Neuronal stem cell (in vitro differentiated cells): ENCODE results near the gene PTPRD.

ENCODE experiments used
- DNase-seq: peaks from one replicate; pipeline ENCODE4 v3.0.0-alpha.2; 2013; ENCODE audit warnings: low spot score
- H2AFZ ChIP-seq: one replicate; pipeline ENCODE4 v1.6.1; 2013; ENCODE audit warnings: mild to moderate bottlenecking, low read length, inconsistent platforms
- H2AK5ac ChIP-seq: 2 replicates; pipeline ENCODE4 v1.6.1; 2013; ENCODE audit warnings: low read depth, mild to moderate bottlenecking, inconsistent platforms, low read length, moderate library complexity, mixed read lengths
- H2BK120ac ChIP-seq: 2 replicates; pipeline ENCODE4 v1.6.1; 2013; ENCODE audit warnings: low read depth, mild to moderate bottlenecking, inconsistent platforms, low read length, moderate library complexity, mixed read lengths
- H2BK12ac ChIP-seq: one replicate; pipeline ENCODE4 v1.6.1; 2013; ENCODE audit warnings: low read length, inconsistent platforms
- H2BK15ac ChIP-seq: 2 replicates; pipeline ENCODE4 v1.6.1; 2013; ENCODE audit warnings: mild to moderate bottlenecking, low read length, inconsistent platforms, mixed read lengths
- H2BK5ac ChIP-seq: one replicate; pipeline ENCODE4 v1.6.1; 2013; ENCODE audit warnings: inconsistent platforms, mild to moderate bottlenecking, low read length, moderate library complexity
- H3K14ac ChIP-seq: one replicate; pipeline ENCODE4 v1.6.1; 2013; ENCODE audit warnings: low read length, inconsistent platforms
- H3K18ac ChIP-seq: 2 replicates; pipeline ENCODE4 v1.6.1; 2013; ENCODE audit warnings: low read length, inconsistent platforms
- H3K23ac ChIP-seq: 2 replicates; pipeline ENCODE4 v1.6.1; 2013; ENCODE audit warnings: low read depth, mild to moderate bottlenecking, mixed read lengths, low read length, inconsistent platforms; ENCODE audit not compliant: poor library complexity
- H3K27ac ChIP-seq: replicated peaks from 3 replicates; pipeline ENCODE4 v1.5.1; 2013; ENCODE audit warnings: low read length, inconsistent platforms
- H3K27me3 ChIP-seq, 3 experiments: 2 replicates each; pipeline ENCODE4 v1.6.1; 2013; ENCODE audit warnings: low read length in 3 of 3, mild to moderate bottlenecking in 2 of 3, inconsistent platforms in 1 of 3, low read depth in 1 of 3, mixed read lengths in 1 of 3, moderate library complexity in 1 of 3; ENCODE audit not compliant: control insufficient read depth in 3 of 3, insufficient read depth in 3 of 3
- H3K36me3 ChIP-seq, 2 donors: replicated peaks in 1 of 2; 2 replicates each; pipeline ENCODE4 v1.6.1; 2013; ENCODE audit warnings: low read length in 2 of 2; ENCODE audit not compliant: control insufficient read depth in 2 of 2, insufficient read depth in 2 of 2
- H3K4ac ChIP-seq: 2 replicates; pipeline ENCODE4 v1.6.1; 2013; ENCODE audit warnings: inconsistent platforms, mild to moderate bottlenecking, low read length, moderate library complexity
- H3K4me1 ChIP-seq, 2 donors: 1 replicate in 1 of 2; 2 replicates in 1 of 2; pipeline ENCODE4 v1.6.1; 2013; ENCODE audit warnings: low read length in 2 of 2, low read depth in 1 of 2; ENCODE audit not compliant: control insufficient read depth in 2 of 2, insufficient read depth in 1 of 2
- H3K4me2 ChIP-seq: one replicate; pipeline ENCODE4 v1.6.1; 2013; ENCODE audit warnings: mild to moderate bottlenecking, low read length, inconsistent platforms; ENCODE audit not compliant: insufficient read depth, poor library complexity, severe bottlenecking
- H3K4me3 ChIP-seq, 2 donors: 2 replicates each; pipeline ENCODE4 v1.5.1; 2013; ENCODE audit warnings: low read length in 2 of 2, mild to moderate bottlenecking in 2 of 2, inconsistent platforms in 1 of 2, moderate library complexity in 1 of 2
- H3K79me1 ChIP-seq: one replicate; pipeline ENCODE4 v1.6.1; 2013; ENCODE audit warnings: low read depth, mild to moderate bottlenecking, inconsistent platforms, low read length, moderate library complexity
- H3K9ac ChIP-seq: one replicate; pipeline ENCODE4 v1.6.1; 2013; ENCODE audit warnings: mild to moderate bottlenecking, low read depth, low read length, inconsistent platforms; ENCODE audit not compliant: poor library complexity
- H3K9me3 ChIP-seq, 2 donors: replicated peaks in 1 of 2; 2 replicates each; pipeline versions ENCODE3 to v1.6.1; 2013; ENCODE audit warnings: low read length in 2 of 2, mild to moderate bottlenecking in 2 of 2, inconsistent platforms in 1 of 2, low read depth in 1 of 2, mixed read lengths in 1 of 2, moderate library complexity in 1 of 2; ENCODE audit not compliant: control insufficient read depth in 2 of 2, insufficient read depth in 1 of 2
- H4K8ac ChIP-seq: one replicate; pipeline ENCODE4 v1.6.1; 2013; ENCODE audit warnings: low read depth, mild to moderate bottlenecking, inconsistent platforms, low read length, moderate library complexity
- H4K91ac ChIP-seq: one replicate; pipeline ENCODE4 v1.6.1; 2013; ENCODE audit warnings: low read length, low read depth, mild to moderate bottlenecking, inconsistent platforms; ENCODE audit not compliant: poor library complexity
- WGBS, 2 donors: extraction: QIAGEN DNeasy Blood & Tissue Kit; methylation state at CpG; one replicate each; pipeline ENCODE4 v1.1.7; 2013; ENCODE audit warnings: missing lambda C conversion rate in 2 of 2, mixed read lengths in 1 of 2; ENCODE audit not compliant: insufficient read length in 2 of 2, insufficient replicate concordance in 1 of 2; ENCODE audit errors: extremely low coverage in 2 of 2; 5-methylcytosine and 5-hydroxymethylcytosine counted together

PTPRD gene

DNA sequence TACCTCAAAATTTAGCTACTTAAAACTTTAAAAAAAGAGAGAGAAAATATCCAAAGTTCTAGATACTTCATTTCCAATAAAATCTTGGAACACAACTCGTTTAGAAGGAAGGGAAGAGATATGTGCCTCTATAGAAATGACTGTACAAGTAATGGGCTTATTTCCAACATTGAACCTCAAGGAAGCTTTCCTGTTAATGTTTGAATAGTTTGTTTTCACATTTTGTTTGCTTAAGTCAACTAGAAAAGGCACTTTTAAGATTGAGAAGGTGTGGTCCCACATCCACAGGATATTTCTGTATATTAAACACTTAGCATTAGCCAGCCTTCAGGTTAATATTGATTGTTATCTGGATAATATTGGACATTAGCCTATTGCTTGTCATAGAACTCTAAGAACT is 384.7 kb downstream of the PTPRD start:
- Histone ChIP-seq H2AFZ (no peak overlapping the region), H3K18ac (no peak overlapping the region), H2BK12ac (no peak overlapping the region), H3K4me2 (no peak overlapping the region), H2BK5ac (no peak overlapping the region), H2BK15ac (no peak overlapping the region), H3K4ac (no peak overlapping the region), H4K91ac (no peak overlapping the region), H3K9me3 (peaks cover 0 to 2% of the 10 kb centered on the region in 2 donors), H3K4me3 (no peak overlapping the region), H2BK120ac (no peak overlapping the region), H3K27ac (no peak overlapping the region), H3K4me1 (peaks cover 0 to under 1% of the 10 kb centered on the region in 2 donors), H2AK5ac (no peak overlapping the region), H3K27me3 (no peaks in the 10 kb centered on the region), H3K14ac (no peak overlapping the region), H3K79me1 (no peaks in the 10 kb centered on the region), H3K23ac (no peak overlapping the region), H3K9ac (no peak overlapping the region), H3K36me3 (no peaks in the 10 kb centered on the region), H4K8ac (no peak overlapping the region)
- no peak for DNase-seq
- WGBS, 2 donors = no CpG with 5 or more reads among the region's 1 CpG

DNA sequence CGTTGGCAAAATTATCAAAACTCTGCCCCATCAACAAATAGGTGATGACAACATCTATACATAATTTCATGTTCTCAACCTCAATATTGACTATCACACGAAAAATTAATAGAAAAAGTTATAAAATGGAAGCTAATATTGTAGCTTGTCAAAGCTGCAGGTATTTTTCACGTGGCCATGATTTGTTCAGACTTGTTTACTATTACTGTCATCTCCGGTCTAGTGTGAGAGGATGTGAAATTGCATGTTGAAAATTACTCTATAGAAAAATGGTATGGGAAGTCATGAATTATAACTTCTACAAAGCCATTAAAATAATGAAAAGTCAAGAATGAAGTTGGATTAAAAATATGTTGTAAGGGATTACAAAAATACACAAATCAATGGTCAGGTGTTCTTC is 385.8 kb downstream of the PTPRD start:
- WGBS, 2 donors = no CpG with 5 or more reads among the region's 4 CpGs

DNA sequence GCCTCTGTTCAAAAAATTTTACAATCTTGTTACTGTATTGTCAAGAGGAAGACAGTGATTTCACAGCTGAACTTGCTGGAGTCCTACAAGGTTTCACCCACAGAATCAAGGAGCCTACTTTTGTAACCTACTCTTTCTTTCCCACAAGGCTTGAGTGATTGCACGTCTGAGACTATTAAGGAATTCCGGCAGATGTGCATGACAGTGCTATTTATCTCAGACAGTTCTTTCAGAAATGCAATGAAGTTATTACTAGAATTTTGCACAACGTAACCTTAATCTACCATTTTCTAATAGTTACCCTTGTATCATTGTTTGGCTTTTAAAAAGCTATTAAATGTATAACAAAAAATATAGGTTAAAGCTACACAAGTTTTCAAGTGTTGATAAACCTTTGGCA is 400.1 kb downstream of the PTPRD start:
- H3K27me3 ChIP-seq = no peaks in the 10 kb centered on the region
- H3K14ac ChIP-seq = no peak overlapping the region
- no peak overlapping the region for H3K4me2 ChIP-seq
- no peak overlapping the region for H4K91ac ChIP-seq
- no peak overlapping the region for H3K4ac ChIP-seq
- no peak overlapping the region for H3K23ac ChIP-seq
- H4K8ac ChIP-seq = no peak overlapping the region
- no peaks in the 10 kb centered on the region for H3K79me1 ChIP-seq
- H3K4me3 ChIP-seq = no peak overlapping the region
- no peak overlapping the region for H2BK5ac ChIP-seq
- H3K9me3 ChIP-seq = no peaks in the 10 kb centered on the region
- H2BK12ac ChIP-seq = no peak overlapping the region
- H3K9ac ChIP-seq = no peak overlapping the region
- H2AK5ac ChIP-seq = no peak overlapping the region
- H3K27ac ChIP-seq = no peak overlapping the region
- no peak for DNase-seq
- no peak overlapping the region for H2BK120ac ChIP-seq
- H2BK15ac ChIP-seq = no peak overlapping the region
- H3K36me3 ChIP-seq = no peaks in the 10 kb centered on the region
- no peaks in the 10 kb centered on the region for H3K4me1 ChIP-seq
- WGBS, 2 donors = no CpG with 5 or more reads among the region's 3 CpGs
- no peak overlapping the region for H3K18ac ChIP-seq
- H2AFZ ChIP-seq = no peak overlapping the region

More for the DNA sequence above, 385.8 kb downstream of the PTPRD start:
- Histone ChIP-seq H3K4me3 (no peak overlapping the region), H2BK15ac (no peak overlapping the region), H3K4me2 (no peak overlapping the region), H2BK5ac (no peak overlapping the region), H2BK120ac (no peak overlapping the region), H2AK5ac (no peak overlapping the region), H3K27me3 (no peaks in the 10 kb centered on the region), H4K91ac (no peak overlapping the region), H3K9ac (no peak overlapping the region), H2AFZ (no peak overlapping the region), H3K79me1 (no peaks in the 10 kb centered on the region), H3K4ac (no peak overlapping the region), H3K27ac (no peak overlapping the region), H2BK12ac (no peak overlapping the region), H4K8ac (no peak overlapping the region), H3K4me1 (no peaks in the 10 kb centered on the region), H3K23ac (no peak overlapping the region), H3K36me3 (no peaks in the 10 kb centered on the region), H3K14ac (no peak overlapping the region), H3K18ac (no peak overlapping the region), H3K9me3 (peaks cover 0 to 2% of the 10 kb centered on the region in 2 donors)
- DNase-seq = no peak

DNA sequence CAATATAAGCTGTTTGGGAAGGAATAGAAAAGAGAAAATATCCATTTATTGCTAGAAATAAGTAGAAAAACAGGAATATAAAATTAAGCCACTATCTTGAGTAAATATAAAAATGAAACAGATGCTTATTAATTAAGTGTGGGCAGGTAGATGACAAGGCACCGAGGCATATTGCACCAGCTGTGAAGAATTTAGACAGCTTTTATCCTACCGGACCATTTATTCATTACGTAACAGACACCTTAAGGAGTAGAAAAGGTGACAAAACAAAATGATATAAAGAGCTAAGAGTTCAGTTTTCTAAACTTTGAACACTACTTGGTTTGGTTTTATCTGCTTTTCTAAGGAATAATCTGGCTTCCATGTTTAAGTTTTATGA is 404.1 kb downstream of the PTPRD start:
- H3K14ac ChIP-seq = no peak overlapping the region
- DNase-seq = no peak
- H3K9me3 ChIP-seq = no peaks in the 10 kb centered on the region
- H3K18ac ChIP-seq = no peak overlapping the region
- no peaks in the 10 kb centered on the region for H3K79me1 ChIP-seq
- no peak overlapping the region for H3K4me3 ChIP-seq
- H3K27me3 ChIP-seq = no peaks in the 10 kb centered on the region
- no peak overlapping the region for H4K91ac ChIP-seq
- no peak overlapping the region for H2BK5ac ChIP-seq
- WGBS, 2 donors = no CpG with 5 or more reads among the region's 3 CpGs
- no peak overlapping the region for H3K27ac ChIP-seq
- no peak overlapping the region for H2BK12ac ChIP-seq
- H3K4me2 ChIP-seq = no peak overlapping the region
- no peaks in the 10 kb centered on the region for H3K36me3 ChIP-seq
- no peak overlapping the region for H2BK120ac ChIP-seq
- H3K4ac ChIP-seq = no peak overlapping the region
- no peaks in the 10 kb centered on the region for H3K4me1 ChIP-seq
- H2AK5ac ChIP-seq = no peak overlapping the region
- H4K8ac ChIP-seq = no peak overlapping the region
- H3K23ac ChIP-seq = no peak overlapping the region
- H2AFZ ChIP-seq = no peak overlapping the region
- H2BK15ac ChIP-seq = no peak overlapping the region
- no peak overlapping the region for H3K9ac ChIP-seq
